T-helper 17 cell (primary cell): Measurements from ENCODE around the gene AFG1L. TPM values are rescaled to one million over a fixed set of nuclear protein-coding genes. Genes with fewer than 3 reads are reported as not detected.

Source experiments
- ATAC-seq: fragments of 150-1000 bp; cut with Tn5 transposase; 2 replicates; pipeline ENCODE4 v1.10.0; 2021; ENCODE audit warnings: mild to moderate bottlenecking, moderate library complexity
- DNase-seq, 3 donors: peaks; one replicate each; pipeline versions ENCODE4 v3.0.0 to v3.0.0-alpha.2; 2020 to 2021
- H3K9me3 ChIP-seq: one replicate; pipeline ENCODE4 v1.7.0; 2013; ENCODE audit warnings: low read length, mild to moderate bottlenecking; ENCODE audit not compliant: control insufficient read depth, poor library complexity, severe bottlenecking
- H3K27ac Mint-ChIP-seq: one replicate; pipeline ENCODE4 v1.8.0; 2022; ENCODE audit warnings: mild to moderate bottlenecking, moderate library complexity, mixed read lengths
- H3K27me3 Mint-ChIP-seq: one replicate; pipeline ENCODE4 v1.8.0; 2022; ENCODE audit warnings: mixed read lengths
- H3K36me3 Mint-ChIP-seq: one replicate; pipeline ENCODE4 v1.8.0; 2022; ENCODE audit warnings: low read depth, mixed read lengths
- H3K4me1 Mint-ChIP-seq: one replicate; pipeline ENCODE4 v1.8.0; 2022; ENCODE audit warnings: mild to moderate bottlenecking, mixed read lengths
- H3K4me3 Mint-ChIP-seq: one replicate; pipeline ENCODE4 v1.8.0; 2022; ENCODE audit warnings: mild to moderate bottlenecking, moderate library complexity, mixed read lengths
- total RNA-seq, 4 donors: library from RNA in 2 of 4; stranded (reverse) in 2 of 4; gene quantifications; one replicate each; pipeline ENCODE4 v1.2.3 and lab custom pipeline; 2022 to 2026

AFG1L gene
- total RNA-seq, 2 donors from 2014 or later, result 3.0 to 4.8 TPM

DNA sequence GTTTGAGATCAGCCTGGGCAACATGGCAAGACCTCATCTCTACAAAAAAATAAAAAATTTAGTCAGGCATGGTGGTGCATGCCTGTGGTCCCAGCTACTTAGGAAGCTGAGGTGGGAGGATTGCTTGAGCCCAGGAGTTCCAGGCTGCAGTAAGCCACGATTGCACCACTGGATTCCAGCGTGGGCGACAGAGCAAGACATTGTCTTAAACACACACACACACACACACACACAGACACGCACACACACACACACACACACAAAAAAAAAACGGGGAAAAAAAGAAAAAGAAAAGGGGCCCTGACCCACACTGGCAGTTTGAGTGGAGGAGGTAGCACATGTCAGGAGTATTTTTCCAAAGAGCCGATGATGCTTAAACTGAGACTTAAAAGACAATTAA lies 122.2 kb downstream of the AFG1L start:
- no peaks in the 10 kb centered on the region for H3K36me3 Mint-ChIP-seq
- no peaks in the 10 kb centered on the region for H3K27me3 Mint-ChIP-seq
- H3K9me3 ChIP-seq, result no peaks in the 10 kb centered on the region
- no peak overlapping the region for H3K27ac Mint-ChIP-seq
- H3K4me3 Mint-ChIP-seq, result no peak overlapping the region
- H3K4me1 Mint-ChIP-seq, result no peaks in the 10 kb centered on the region
- ATAC-seq (no peak), DNase-seq (no peak)

DNA sequence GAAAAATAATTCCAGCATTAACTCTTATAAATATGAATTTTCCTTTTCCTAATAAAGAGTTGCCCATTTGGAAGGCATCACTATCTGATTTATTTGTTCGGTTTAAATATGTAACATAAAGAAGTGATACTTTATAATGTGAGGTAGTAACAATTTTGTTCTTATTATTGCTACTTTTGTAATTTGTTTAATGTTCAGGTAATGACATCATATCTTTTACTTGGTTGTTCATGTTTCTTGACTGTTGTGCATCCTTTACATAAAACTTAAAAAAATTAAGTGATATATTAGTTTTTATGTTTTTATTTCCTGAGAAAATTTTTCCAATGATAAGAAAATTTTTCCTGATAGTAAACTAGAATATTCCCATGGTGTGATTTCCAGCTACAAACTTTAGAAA lies 124.6 kb downstream of the AFG1L start:
- Mint-ChIP-seq H3K27me3 (no peaks in the 10 kb centered on the region), H3K27ac (no peak overlapping the region), H3K4me3 (no peak overlapping the region), H3K36me3 (no peaks in the 10 kb centered on the region), H3K4me1 (no peaks in the 10 kb centered on the region)
- no peaks in the 10 kb centered on the region for H3K9me3 ChIP-seq
- DNase-seq (no peak), ATAC-seq (no peak)

DNA sequence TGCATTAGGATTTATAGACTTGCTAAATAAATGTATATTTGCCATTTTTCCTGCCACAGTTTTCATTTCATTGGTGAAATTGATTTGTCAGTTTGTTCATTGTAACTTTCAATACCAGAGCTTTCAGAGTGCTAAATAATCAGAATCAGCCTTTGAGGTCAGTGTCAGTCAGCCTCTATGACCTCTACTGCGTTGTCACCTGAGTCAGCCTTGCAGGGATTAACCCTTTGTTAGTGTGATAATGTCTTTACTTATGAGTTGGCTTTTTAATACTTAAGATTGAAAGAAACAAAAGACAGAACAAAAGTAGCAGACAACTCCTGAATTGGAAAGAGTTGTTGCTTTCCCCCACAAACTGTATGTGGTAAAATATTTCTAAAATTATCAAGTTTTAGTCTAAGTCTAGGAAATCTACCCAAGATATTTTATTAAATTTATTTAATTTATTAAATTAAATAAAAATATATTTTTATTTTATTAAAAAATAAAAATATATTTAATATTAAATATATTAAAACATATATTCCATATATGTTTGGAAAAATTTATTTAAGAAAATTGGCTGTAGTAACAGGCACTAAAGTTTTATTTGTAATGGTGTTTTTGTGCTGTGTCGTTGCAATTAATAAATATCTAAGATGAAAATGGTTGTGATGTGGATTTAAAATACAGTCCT lies 125.2 kb downstream of the AFG1L start:
- ATAC-seq (no peak), DNase-seq (no peak)
- no peaks in the 10 kb centered on the region for H3K9me3 ChIP-seq
- peaks cover 2% of the 10 kb centered on the region for H3K4me1 Mint-ChIP-seq
- H3K36me3 Mint-ChIP-seq, result no peaks in the 10 kb centered on the region
- no peak overlapping the region for H3K27ac Mint-ChIP-seq
- no peaks in the 10 kb centered on the region for H3K27me3 Mint-ChIP-seq
- no peak overlapping the region for H3K4me3 Mint-ChIP-seq

DNA sequence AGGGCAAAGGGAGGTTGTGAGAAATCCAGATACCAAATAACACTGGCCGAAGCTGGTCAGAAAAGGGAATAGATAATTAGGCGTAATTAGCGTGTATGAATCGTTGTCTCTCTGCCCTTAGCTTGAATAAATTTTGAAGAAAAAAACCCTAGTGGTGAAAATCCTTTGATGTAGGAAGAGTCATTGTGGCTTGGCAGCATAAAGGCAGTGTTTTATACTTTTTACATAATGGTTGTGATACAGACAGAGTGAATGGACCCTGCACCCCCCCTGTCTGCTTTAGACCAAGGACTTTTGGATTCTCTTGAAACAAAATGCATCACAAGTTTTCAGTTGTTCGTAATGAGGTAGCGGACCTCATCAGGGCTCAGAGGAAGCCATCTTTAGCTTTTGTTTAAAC lies 126.5 kb downstream of the AFG1L start:
- Mint-ChIP-seq H3K27me3 (no peaks in the 10 kb centered on the region), H3K27ac (no peak overlapping the region), H3K36me3 (no peaks in the 10 kb centered on the region), H3K4me1 (peaks cover 2% of the 10 kb centered on the region), H3K4me3 (no peak overlapping the region)
- ATAC-seq, result no peak
- DNase-seq, result no peak
- no peaks in the 10 kb centered on the region for H3K9me3 ChIP-seq

DNA sequence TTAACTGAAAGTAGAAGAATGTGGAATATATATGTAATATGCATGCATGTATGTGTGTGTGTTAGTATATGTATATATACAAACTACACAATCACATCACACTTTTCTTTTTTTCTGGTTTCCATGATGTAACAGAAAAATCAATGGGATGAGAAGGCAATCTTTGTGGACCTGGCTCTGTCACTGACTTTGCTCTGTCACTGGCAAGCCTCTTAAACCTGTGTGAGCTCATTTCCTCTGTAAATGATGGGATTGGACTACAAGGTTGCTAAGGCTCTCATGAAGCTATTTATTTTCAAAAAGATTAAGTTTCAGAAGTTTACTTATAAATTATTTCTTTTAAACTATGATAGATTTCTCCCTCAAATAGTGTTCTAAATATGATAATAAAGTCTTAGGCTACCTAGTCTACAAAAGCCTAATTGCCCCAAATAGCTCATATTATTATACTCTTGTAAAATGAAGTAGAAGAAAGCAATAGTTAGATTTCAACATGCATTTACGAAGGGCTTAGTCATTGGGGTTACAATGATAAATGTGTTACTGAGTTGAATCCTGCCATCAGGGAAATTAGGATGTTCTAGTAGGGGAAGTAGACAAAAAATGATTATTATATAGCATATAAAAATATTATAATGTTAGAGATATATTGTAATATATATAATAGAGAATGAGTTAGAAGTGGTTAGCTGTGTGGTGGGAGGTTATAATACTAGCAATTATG lies 129.3 kb downstream of the AFG1L start:
- DNase-seq, result no peak
- Mint-ChIP-seq H3K27ac (no peak overlapping the region), H3K36me3 (no peaks in the 10 kb centered on the region), H3K27me3 (no peaks in the 10 kb centered on the region), H3K4me3 (no peak overlapping the region), H3K4me1 (peaks cover 2% of the 10 kb centered on the region)
- H3K9me3 ChIP-seq, result no peaks in the 10 kb centered on the region
- ATAC-seq, result no peak

DNA sequence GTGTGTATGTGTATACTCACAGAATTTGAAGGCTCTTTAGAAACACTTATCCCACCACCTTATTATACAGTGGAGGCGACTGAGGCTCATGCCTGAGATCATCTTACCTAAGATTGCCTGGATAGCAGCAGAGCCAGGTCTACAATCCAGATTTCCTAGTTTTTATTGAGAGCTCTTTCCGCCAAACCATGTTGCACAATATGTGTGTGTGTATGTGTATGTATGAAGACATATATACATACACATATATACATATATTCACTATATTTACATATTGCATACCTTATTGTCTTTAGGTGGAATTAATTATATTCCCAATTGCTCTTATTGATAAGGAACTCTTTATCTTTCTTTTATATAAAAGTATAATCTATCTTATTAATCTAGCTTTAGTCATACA lies 130.6 kb downstream of the AFG1L start:
- H3K4me1 Mint-ChIP-seq, result peaks cover 2% of the 10 kb centered on the region
- H3K4me3 Mint-ChIP-seq, result no peak overlapping the region
- no peak for DNase-seq
- no peak for ATAC-seq
- H3K9me3 ChIP-seq, result no peaks in the 10 kb centered on the region
- H3K27me3 Mint-ChIP-seq, result no peaks in the 10 kb centered on the region
- H3K36me3 Mint-ChIP-seq, result no peaks in the 10 kb centered on the region
- H3K27ac Mint-ChIP-seq, result no peak overlapping the region

DNA sequence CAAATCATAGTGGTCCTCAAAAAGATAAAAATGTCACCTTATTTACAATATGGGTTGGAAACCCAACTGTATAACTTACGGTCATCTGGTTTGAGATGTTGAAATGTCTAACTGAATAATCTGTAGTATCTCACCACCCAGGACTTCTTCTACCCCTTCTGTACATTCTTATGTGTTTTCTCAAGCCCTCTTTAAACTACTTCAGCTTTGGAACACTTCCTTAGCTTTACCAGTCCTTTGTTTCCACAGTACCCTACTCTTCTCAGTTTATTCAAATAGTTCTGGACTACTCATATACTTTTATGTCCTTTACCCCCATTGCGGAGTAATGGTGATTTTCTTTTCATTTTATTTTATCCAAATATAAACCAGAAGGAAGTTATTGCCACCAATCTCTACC lies 137.3 kb downstream of the AFG1L start:
- no peaks in the 10 kb centered on the region for H3K9me3 ChIP-seq
- Mint-ChIP-seq H3K27ac (no peak overlapping the region), H3K4me1 (peaks cover 3% of the 10 kb centered on the region), H3K4me3 (no peak overlapping the region), H3K36me3 (peaks cover 4% of the 10 kb centered on the region), H3K27me3 (no peaks in the 10 kb centered on the region)
- DNase-seq (no peak), ATAC-seq (no peak)

DNA sequence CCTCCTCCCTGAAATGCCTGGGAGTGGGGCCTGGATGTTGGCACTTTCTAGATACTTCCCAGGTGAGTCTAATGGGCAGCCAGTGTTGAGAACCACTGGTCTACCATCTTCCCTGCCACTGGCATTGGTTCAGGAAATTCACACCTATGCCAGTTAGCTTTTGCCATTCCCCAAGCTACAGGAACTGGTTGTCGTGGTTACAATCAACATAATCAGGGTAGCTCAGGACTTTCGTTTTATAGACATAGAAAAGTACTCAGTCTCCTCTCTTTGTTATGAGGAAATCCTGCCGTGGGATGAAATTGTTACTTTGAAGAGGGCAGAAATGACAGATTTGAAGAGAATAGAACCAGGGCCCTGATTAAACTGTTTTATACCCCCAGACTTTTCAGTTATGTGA lies 137.9 kb downstream of the AFG1L start:
- Mint-ChIP-seq H3K4me1 (peaks cover 3% of the 10 kb centered on the region), H3K4me3 (no peak overlapping the region), H3K36me3 (peaks cover 6% of the 10 kb centered on the region), H3K27ac (no peak overlapping the region), H3K27me3 (no peaks in the 10 kb centered on the region)
- ATAC-seq (no peak), DNase-seq (no peak)
- H3K9me3 ChIP-seq, result no peaks in the 10 kb centered on the region

DNA sequence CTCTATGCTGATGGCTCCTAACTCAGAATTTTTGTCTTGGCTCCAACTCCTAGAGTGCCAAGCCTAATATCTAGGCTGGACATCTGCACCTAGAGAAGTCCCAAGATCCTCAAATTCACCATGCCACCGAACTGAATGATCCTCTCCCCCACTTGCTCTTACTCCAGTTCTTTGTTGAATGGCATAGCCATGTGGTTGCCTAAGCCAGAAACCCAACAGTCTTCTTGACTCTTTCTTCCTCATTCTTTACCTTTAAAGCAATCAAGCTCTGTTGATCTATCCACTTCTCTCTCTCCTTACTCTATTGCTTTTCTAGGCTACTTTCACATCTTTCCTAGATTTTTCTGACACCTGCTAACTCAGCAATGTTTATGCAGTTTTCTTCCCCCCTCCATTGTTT lies 139.4 kb downstream of the AFG1L start:
- H3K4me1 Mint-ChIP-seq, result peaks cover 3% of the 10 kb centered on the region

DNA sequence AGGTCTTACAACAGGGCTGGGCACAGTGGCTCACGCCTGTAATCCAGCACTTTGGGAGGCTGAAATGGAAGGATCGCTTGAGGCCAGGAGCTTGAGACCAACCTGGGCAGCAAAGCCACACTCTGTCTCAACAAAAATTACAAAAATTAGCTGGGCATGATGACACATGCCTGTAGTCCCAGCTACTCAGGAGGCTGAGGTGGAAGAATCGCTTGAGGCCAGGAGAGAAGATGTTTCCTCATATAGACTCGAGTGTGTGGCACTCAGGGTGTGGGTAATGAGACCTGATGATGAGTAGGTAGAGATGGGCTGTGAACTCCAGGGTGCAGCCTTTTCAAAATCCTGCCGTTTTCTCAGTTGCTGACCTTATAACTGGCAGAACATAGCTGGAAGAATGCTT lies 140.5 kb downstream of the AFG1L start:
- no peak overlapping the region for H3K27ac Mint-ChIP-seq
- H3K4me3 Mint-ChIP-seq, result no peak overlapping the region
- no peak for DNase-seq
- H3K9me3 ChIP-seq, result no peaks in the 10 kb centered on the region
- no peaks in the 10 kb centered on the region for H3K27me3 Mint-ChIP-seq
- H3K36me3 Mint-ChIP-seq, result peaks cover 6% of the 10 kb centered on the region
- ATAC-seq, result no peak
- H3K4me1 Mint-ChIP-seq, result peaks cover 3% of the 10 kb centered on the region

More for the DNA sequence above, 139.4 kb downstream of the AFG1L start:
- Mint-ChIP-seq H3K27me3 (no peaks in the 10 kb centered on the region), H3K36me3 (peaks cover 6% of the 10 kb centered on the region), H3K4me3 (no peak overlapping the region), H3K27ac (no peak overlapping the region)
- DNase-seq, result no peak
- H3K9me3 ChIP-seq, result no peaks in the 10 kb centered on the region
- no peak for ATAC-seq

DNA sequence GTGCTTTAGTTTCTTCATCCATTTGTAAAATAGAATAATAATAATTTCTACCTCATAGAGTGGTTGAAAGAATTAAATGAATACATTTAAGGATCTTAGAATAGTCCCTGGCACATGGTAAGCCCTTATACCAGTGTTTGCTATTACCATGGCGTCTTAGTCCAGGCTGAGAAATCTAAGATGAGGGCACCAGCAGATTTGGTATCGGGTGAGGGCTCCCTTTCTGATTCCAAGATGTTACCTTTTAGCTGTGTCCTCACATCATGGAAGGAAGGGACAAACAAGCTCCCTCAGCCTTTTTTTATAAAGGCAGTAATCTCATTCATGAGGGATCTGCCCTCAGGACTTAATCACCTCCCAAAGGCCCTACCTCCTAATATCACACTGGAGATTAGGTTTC lies 141.9 kb downstream of the AFG1L start:
- peaks cover 3% of the 10 kb centered on the region for H3K4me1 Mint-ChIP-seq
- H3K9me3 ChIP-seq, result no peaks in the 10 kb centered on the region
- no peak overlapping the region for H3K4me3 Mint-ChIP-seq
- H3K27ac Mint-ChIP-seq, result no peak overlapping the region
- no peak for DNase-seq
- peaks cover 6% of the 10 kb centered on the region for H3K36me3 Mint-ChIP-seq
- H3K27me3 Mint-ChIP-seq, result no peaks in the 10 kb centered on the region
- ATAC-seq, result no peak

DNA sequence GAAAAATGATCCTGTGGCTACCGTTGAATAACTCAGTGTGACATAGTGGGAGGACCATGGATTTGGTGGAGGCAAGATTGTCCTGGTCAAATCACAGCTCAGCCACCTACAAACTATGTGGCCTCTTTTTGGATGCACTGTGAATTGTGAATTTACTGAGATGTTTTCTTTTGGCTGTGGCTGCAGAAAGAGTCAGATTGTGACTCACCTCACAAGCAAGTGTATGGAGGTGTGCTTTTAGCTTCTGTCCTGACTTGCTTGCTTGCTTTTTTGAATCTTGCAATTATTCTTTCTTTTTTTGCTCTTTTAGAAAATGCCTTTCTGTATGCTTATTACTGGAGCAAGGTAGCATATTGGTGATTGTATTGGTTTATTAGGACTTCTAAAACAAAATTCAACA lies 143.0 kb downstream of the AFG1L start:
- no peaks in the 10 kb centered on the region for H3K9me3 ChIP-seq
- ATAC-seq (no peak), DNase-seq (no peak)
- no peak overlapping the region for H3K4me3 Mint-ChIP-seq
- no peaks in the 10 kb centered on the region for H3K27me3 Mint-ChIP-seq
- H3K27ac Mint-ChIP-seq, result no peak overlapping the region
- peaks cover 1% of the 10 kb centered on the region for H3K4me1 Mint-ChIP-seq
- peaks cover 4% of the 10 kb centered on the region for H3K36me3 Mint-ChIP-seq

DNA sequence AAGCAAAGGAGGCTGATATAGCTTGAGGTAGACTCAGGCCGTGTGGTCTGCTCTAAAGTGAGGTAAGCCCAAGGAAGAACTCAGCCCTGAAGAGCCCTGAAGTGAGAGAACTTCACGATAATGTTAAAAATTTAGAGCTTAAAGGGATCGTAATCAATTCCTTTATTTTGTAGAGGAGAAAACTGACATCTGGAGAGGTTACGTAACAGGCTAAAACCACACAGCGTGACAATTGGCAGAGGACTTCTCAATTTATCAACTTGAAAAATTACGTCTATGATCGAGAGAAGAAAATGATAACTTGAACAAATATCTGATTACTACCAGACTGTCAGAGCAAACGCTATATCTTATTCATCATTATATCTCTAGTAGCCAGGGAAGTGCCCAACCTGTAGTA lies 144.1 kb downstream of the AFG1L start:
- no peak overlapping the region for H3K27ac Mint-ChIP-seq
- H3K4me3 Mint-ChIP-seq, result no peak overlapping the region
- DNase-seq (no peak), ATAC-seq (no peak)
- H3K27me3 Mint-ChIP-seq, result no peaks in the 10 kb centered on the region
- H3K36me3 Mint-ChIP-seq, result peaks cover 4% of the 10 kb centered on the region
- no peaks in the 10 kb centered on the region for H3K4me1 Mint-ChIP-seq
- no peaks in the 10 kb centered on the region for H3K9me3 ChIP-seq

DNA sequence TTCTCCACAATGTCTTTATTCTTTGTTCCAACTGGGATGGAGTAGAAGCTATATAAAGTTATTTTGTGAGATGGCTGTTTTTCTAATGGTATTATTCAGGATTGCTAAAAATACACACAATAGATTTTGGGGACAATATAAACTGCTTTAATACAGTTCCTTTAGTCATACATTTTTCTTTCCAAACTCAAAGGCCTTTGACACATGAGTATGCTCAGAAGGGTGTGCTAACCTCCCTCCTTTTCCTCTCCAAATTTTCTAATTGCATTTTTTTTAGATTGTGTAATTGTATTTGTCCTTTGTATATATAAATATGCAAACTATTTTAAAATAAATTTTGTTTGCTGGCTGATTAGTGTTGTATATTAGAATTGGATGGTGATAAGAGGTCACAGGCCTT lies 146.3 kb downstream of the AFG1L start:
- Mint-ChIP-seq H3K36me3 (peaks cover 2% of the 10 kb centered on the region), H3K27me3 (no peaks in the 10 kb centered on the region), H3K4me3 (no peak overlapping the region), H3K27ac (no peak overlapping the region), H3K4me1 (peaks cover 10% of the 10 kb centered on the region)
- DNase-seq (no peak), ATAC-seq (no peak)
- H3K9me3 ChIP-seq, result no peaks in the 10 kb centered on the region
